Panc1 (cell line): Measurements from ENCODE around the gene LRRC27. TPM values are rescaled to one million over a fixed set of nuclear protein-coding genes. Genes with fewer than 3 reads are reported as not detected.

ENCODE experiments used
- ATAC-seq: fragments of 200-7000 bp; cut with Tn5 transposase; 2 replicates; pipeline ENCODE4 v1.9.1; 2020; ENCODE audit warnings: mild to moderate bottlenecking, moderate library complexity
- BruUV-seq: library from RNA; stranded (reverse); fragments of 400-500 nt; replicated peaks from 2 replicates; lab custom pipeline; 2021; lab: Mats Ljungman, UMichigan
- CTCF ChIA-PET: fragments of 300-600 bp; sonication (Branson Sonifier 250); formaldehyde crosslinking; loops from one replicate; lab custom pipeline; 2022; ENCODE audit warnings: antibody characterized with exemption; lab: Charles Lee
- POLR2A ChIA-PET: fragments of 300-600 bp; sonication (Branson Sonifier 250); formaldehyde crosslinking; loops from one replicate; lab custom pipeline; 2022; ENCODE audit warnings: antibody characterized with exemption; lab: Charles Lee
- DNase-seq: peaks from one replicate; pipeline ENCODE4 v3.0.0-alpha.2; 2010; ENCODE audit warnings: low read depth, low spot score
- H3K27ac ChIP-seq: 2 replicates; pipeline ENCODE4 v1.5.1; 2011; ENCODE audit warnings: mild to moderate bottlenecking, low read length, inconsistent platforms
- H3K27me3 ChIP-seq: fragments of 200-500 bp; sonication (Bioruptor generic); 2 replicates; pipeline ENCODE4 v1.6.0; 2014; ENCODE audit warnings: low read length, inconsistent platforms; ENCODE audit not compliant: control insufficient read depth, insufficient read depth
- H3K36me3 ChIP-seq: fragments of 200-500 bp; sonication (Bioruptor generic); 2 replicates; pipeline ENCODE4 v1.5.1; 2014; ENCODE audit warnings: inconsistent platforms, mild to moderate bottlenecking, low read length, moderate library complexity; ENCODE audit not compliant: control insufficient read depth, insufficient read depth
- H3K4me1 ChIP-seq: 2 replicates; pipeline ENCODE4 v1.5.1; 2011; ENCODE audit warnings: inconsistent platforms, mild to moderate bottlenecking, low read length, moderate library complexity; ENCODE audit not compliant: control insufficient read depth, insufficient read depth
- H3K4me3 ChIP-seq, 2 experiments: 2 replicates each; pipeline ENCODE4 v1.5.1; 2011 to 2012; ENCODE audit warnings: low read depth in 2 of 2, low read length in 2 of 2, mild to moderate bottlenecking in 2 of 2, inconsistent platforms in 1 of 2, moderate library complexity in 1 of 2
- H3K9me3 ChIP-seq: fragments of 200-500 bp; sonication (Bioruptor generic); 2 replicates; pipeline ENCODE4 v1.5.1; 2014; ENCODE audit warnings: low read depth, mild to moderate bottlenecking, inconsistent platforms, low read length, moderate library complexity; ENCODE audit not compliant: control insufficient read depth, insufficient read depth
- CTCF ChIP-seq: fragments of 450-650 bp; IDR thresholded peaks from 2 replicates; pipeline ENCODE4 v1.5.1; 2017; ENCODE audit warnings: mild to moderate bottlenecking
- POLR2AphosphoS5 ChIP-seq: IDR thresholded peaks from 2 replicates; pipeline ENCODE4 v1.6.1; 2012; ENCODE audit warnings: mild to moderate bottlenecking, low read depth, low read length, moderate library complexity
- REST ChIP-seq, 2 experiments: IDR thresholded peaks; 2 replicates each; pipeline ENCODE4 v1.6.1; 2011 to 2012; ENCODE audit warnings: low read depth in 2 of 2, control low read depth in 1 of 2, low read length in 1 of 2, mild to moderate bottlenecking in 1 of 2, moderate library complexity in 1 of 2; ENCODE audit not compliant: insufficient read depth in 1 of 2
- SIN3A ChIP-seq: IDR thresholded peaks from 2 replicates; pipeline ENCODE4 v1.6.1; 2012; ENCODE audit warnings: low read depth, mild to moderate bottlenecking, low read length, moderate library complexity, borderline replicate concordance; ENCODE audit not compliant: insufficient read depth
- TCF7L2 ChIP-seq: IDR thresholded peaks from 2 replicates; pipeline ENCODE4 v1.6.1; 2011; ENCODE audit warnings: mild to moderate bottlenecking, low read depth, low read length, inconsistent platforms
- in situ Hi-C: cut with HindIII; loops from 2 replicates; pipeline ENCODE4 v1.10.0; 2016; ENCODE audit warnings: low sequenced_read_pairs, low pct_unique_long_range_greater_than_20kb
- intact Hi-C: fragments of 100-400 bp; cut with micrococcal nuclease; formaldehyde crosslinking; loops from one replicate; pipeline ENCODE4 v1.10.0; 2022; ENCODE audit not compliant: unreplicated experiment
- total RNA-seq: library from RNA; stranded (reverse); gene quantifications from one replicate; pipeline ENCODE4 v1.2.1, GENCODE V29; 2021; ENCODE audit not compliant: unreplicated experiment

The LRRC27 gene
- total RNA-seq, 1 experiment from 2014 or later, result 15.7 TPM

GRCh38 chr10:132347931-132348267, 15.9 kb downstream of the LRRC27 start:
- Histone ChIP-seq H3K27me3 (no peaks in the 10 kb centered on the region), H3K9me3 (no peaks in the 10 kb centered on the region), H3K36me3 (no peaks in the 10 kb centered on the region), H3K4me1 (no peaks in the 10 kb centered on the region), H3K4me3 (no peak overlapping the region), H3K27ac (no peak overlapping the region)
- ATAC-seq, result no peak
- no peak for TF ChIP-seq TCF7L2
- TF ChIP-seq POLR2AphosphoS5, result no peak
- TF ChIP-seq SIN3A, result no peak
- TF ChIP-seq REST (IDR thresholded peaks at IDR 0.05; ENCODE audit: insufficient read depth in 1 of 2, low read depth in 2 of 2, low read length in 1 of 2), result no peak
- TF ChIP-seq CTCF, result no peak
- ChIA-PET CTCF (interaction anchor here (0.7 kb wide), 1 partner anchor 178 kb away, joined by 11 read pairs; no protein-coding TSS in a partner anchor), POLR2A (no interaction called here)
- in situ Hi-C loops, result no loop called here
- no TSS peak for BruUV-seq
- intact Hi-C loops, result no loop called here
- DNase-seq, result no peak

GRCh38 chr10:132349766-132350165, 17.8 kb downstream of the LRRC27 start:
- no peak for DNase-seq
- no peaks in the 10 kb centered on the region for H3K4me1 ChIP-seq
- no peaks in the 10 kb centered on the region for H3K27me3 ChIP-seq
- H3K27ac ChIP-seq, result no peak overlapping the region
- POLR2A ChIA-PET, result no interaction called here
- intact Hi-C loops (no loop called here), in situ Hi-C loops (no loop called here)
- no peaks in the 10 kb centered on the region for H3K9me3 ChIP-seq
- ATAC-seq, result no peak
- CTCF ChIA-PET, result no interaction called here
- H3K36me3 ChIP-seq, result no peaks in the 10 kb centered on the region
- no TSS peak for BruUV-seq
- H3K4me3 ChIP-seq, result no peak overlapping the region
- TF ChIP-seq TCF7L2 (no peak), REST (IDR thresholded peaks at IDR 0.05; ENCODE audit: insufficient read depth in 1 of 2, low read depth in 2 of 2, low read length in 1 of 2) (no peak), SIN3A (no peak), CTCF (no peak), POLR2AphosphoS5 (no peak)
